Subcutaneous adipose tissue (tissue), 4 donors: ENCODE results near the gene SLFN5. TPM values are rescaled to one million over a fixed set of nuclear protein-coding genes. Genes with fewer than 3 reads are reported as not detected.

ENCODE experiments used
- total RNA-seq, 4 donors: library from RNA; depleted of rRNA; stranded (reverse); fragments of >200 nt; gene quantifications; one replicate each; pipeline ENCODE4 v1.1.0, GENCODE V29; 2016
- TF ChIP-seq, protein P1 (sequence below): fragments of 450-650 bp; IDR thresholded peaks from one replicate; pipeline ENCODE4 v1.5.1; 2016; ENCODE audit warnings: low read depth, mild to moderate bottlenecking, control low read depth, antibody characterized with exemption, moderate library complexity

Gene SLFN5
- total RNA-seq, 4 donors from 2014 or later, result 38.8 to 55.6 (median 39.2) TPM

DNA sequence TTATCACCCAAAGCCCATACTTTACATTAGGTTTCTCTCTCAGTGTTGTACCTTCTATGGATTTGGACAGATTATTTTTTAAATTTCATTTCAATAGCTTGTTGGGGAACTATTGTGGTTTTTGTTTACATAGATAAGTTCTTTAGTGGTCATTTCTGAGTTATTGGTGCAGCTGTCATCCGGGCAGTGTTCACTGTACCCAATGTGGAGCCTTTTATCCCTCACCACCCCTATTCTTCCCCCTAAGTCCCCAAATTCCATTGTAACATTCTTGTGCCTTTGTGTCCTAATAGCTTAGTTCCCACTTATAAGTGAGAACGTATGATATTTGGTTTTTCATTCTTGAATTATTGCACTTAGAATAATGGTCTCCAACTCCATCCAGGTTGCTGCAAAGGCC is 73.1 kb downstream of the SLFN5 start:
- TF ChIP-seq, protein P1, sequence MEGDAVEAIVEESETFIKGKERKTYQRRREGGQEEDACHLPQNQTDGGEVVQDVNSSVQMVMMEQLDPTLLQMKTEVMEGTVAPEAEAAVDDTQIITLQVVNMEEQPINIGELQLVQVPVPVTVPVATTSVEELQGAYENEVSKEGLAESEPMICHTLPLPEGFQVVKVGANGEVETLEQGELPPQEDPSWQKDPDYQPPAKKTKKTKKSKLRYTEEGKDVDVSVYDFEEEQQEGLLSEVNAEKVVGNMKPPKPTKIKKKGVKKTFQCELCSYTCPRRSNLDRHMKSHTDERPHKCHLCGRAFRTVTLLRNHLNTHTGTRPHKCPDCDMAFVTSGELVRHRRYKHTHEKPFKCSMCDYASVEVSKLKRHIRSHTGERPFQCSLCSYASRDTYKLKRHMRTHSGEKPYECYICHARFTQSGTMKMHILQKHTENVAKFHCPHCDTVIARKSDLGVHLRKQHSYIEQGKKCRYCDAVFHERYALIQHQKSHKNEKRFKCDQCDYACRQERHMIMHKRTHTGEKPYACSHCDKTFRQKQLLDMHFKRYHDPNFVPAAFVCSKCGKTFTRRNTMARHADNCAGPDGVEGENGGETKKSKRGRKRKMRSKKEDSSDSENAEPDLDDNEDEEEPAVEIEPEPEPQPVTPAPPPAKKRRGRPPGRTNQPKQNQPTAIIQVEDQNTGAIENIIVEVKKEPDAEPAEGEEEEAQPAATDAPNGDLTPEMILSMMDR, result no peak

DNA sequence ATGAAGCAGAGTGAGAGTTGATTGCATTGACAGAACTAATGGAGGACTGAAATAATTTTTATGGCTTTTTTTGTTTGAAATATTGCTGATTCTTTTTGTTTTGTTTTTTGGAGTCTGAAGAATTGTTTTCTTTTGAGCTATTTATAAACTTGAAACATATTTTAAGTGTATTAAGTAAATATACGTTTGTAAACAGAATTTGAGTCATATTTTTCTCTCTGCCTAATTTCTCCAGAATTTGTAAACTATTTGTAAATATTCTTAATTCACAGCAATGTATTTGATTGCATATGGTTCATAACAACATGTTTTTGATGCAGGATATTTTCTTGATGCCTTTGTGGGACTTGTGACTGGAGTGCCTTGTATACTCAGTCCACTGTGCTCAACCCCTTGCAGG is 79.9 kb downstream of the SLFN5 start:
- TF ChIP-seq, protein P1, result no peak

Other genes starting within 250 kb of the SLFN5 start
- gene RFFL, start 179.4 kb upstream of the SLFN5 start, total RNA-seq, result 10 to 100 TPM; 13.2 to 18.9 (median 18.1) TPM
- gene RAD51D, start 123.2 kb upstream of the SLFN5 start, total RNA-seq, result 10 to 100 TPM in 1 of 4 donors, 1 to 10 TPM in 3; 2.6 to 16.2 (median 7.8) TPM
- gene FNDC8, start 121.5 kb upstream of the SLFN5 start, total RNA-seq, result not detected
- gene NLE1, start 100.8 kb upstream of the SLFN5 start, total RNA-seq, result 10 to 100 TPM in 3 of 4 donors, 1 to 10 TPM in 1; 5.1 to 21.9 (median 14.7) TPM
- not detected for gene UNC45B, start 95.3 kb upstream of the SLFN5 start, total RNA-seq
- not detected for gene SLC35G3, start 48.7 kb upstream of the SLFN5 start, total RNA-seq
- gene SLFN11, start 130.5 kb downstream of the SLFN5 start, total RNA-seq, result 10 to 100 TPM; 53.7 to 79.6 (median 61.8) TPM
- 10 to 100 TPM; 11.1 to 15.0 (median 14.6) TPM for gene SLFN12, start 189.4 kb downstream of the SLFN5 start, total RNA-seq
- 1 to 10 TPM; 3.1 to 9.6 (median 5.8) TPM for gene SLFN13, start 205.7 kb downstream of the SLFN5 start, total RNA-seq